Measurements from ENCODE around the gene METTL26.

METTL26 gene

DNA sequence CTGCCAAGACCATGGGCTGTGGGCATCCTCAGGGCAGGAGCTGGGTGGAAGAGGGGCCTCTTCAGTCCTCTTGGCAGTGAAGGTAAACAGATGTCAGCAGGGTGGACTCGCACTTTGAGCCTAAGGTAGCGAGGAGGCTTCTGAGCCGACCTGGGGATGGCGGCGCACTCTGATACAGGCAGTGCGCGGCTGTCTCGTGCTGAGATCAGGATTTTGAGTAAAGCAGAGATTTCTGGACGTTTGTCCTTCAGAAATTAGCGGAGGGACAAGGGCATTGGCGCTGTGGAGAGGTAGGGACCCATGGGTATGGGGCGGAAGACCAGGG lies 39.4 kb downstream of the METTL26 start:
- no peak for DNase-seq (ENCODE audit: low read depth in 2 of 2)

DNA sequence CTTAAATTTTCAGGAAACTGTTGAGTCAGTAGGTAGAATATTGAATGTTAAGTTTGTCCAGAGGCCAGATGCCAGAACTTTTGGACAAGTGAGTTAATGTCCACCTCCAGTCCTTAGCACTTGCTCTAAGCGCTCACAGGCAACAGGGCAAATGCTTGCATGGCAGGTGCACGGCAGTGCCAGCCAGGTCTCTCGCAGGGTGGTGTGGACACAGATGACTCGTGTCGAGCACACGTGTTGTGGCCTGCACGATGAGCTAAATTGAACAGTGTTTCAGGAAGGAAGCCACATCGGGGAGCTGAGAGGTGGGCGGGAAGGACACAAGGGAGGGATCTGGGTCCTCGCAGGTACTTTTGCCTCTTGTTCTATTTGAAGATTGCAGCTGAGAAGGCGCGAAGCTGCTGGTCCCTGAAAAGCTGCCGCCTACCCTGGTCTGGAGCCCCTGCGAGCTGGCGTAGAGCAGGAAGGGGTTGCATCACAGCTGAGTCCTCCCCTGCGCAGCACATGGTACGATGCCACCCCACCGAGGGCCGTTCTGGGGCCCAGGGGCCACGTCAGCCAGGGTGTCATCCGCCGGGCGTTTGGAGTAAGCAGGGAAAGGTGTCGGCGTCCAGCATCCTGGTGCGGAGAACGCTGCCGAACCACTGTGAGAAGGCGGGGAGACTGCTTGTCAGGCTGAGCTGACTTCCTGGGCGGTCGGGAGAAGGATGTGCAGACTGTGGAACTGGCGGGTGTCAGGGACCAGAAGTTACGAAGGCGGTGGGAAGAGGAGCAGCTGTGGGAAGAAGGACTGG lies 40.0 kb downstream of the METTL26 start:
- no peak for DNase-seq (ENCODE audit: low read depth in 2 of 2)

DNA sequence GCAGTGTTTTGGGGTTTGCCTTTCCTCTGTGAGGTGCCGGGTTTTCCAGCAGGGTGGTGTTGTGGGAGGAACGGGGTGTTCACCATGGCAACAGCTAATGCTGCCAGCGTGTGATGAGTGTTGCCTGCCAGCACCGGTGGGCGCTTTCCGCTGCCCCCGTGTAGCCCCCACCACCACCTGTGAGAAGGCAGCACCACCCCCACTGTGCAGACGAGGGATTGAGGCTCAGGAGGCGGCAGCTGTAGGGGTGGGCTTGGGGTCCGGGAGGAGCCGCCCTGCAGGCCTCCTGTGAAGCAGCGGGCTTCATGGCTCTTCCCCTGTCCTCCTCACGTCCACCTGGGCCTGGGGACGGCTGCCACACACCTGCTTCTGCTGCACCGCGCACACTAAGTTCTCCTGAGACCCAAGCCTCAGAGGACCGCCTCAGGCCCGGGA lies 41.0 kb downstream of the METTL26 start:
- no peak for DNase-seq (ENCODE audit: low read depth in 2 of 2)

DNA sequence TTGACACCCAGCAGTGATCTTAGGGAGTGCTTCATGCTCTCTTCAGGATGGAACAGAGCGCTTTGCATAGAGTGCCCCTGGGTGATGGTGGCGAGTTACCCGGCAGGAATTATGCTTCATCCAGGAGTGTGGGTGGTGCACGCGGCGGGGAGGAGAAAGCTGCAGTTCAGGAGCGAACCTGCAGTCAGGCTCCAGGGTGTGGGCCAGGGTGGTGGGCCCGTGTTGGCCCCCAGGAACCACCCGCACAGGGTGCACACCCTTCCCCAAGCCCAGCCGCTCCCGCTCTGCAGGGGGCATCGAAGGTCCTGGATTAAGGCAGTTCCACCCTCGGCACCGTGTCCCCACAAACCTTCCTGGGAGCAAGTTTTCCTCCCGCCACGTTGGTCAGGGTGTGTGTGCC lies 42.3 kb downstream of the METTL26 start:
- no peak for DNase-seq (ENCODE audit: low read depth in 2 of 2)

DNA sequence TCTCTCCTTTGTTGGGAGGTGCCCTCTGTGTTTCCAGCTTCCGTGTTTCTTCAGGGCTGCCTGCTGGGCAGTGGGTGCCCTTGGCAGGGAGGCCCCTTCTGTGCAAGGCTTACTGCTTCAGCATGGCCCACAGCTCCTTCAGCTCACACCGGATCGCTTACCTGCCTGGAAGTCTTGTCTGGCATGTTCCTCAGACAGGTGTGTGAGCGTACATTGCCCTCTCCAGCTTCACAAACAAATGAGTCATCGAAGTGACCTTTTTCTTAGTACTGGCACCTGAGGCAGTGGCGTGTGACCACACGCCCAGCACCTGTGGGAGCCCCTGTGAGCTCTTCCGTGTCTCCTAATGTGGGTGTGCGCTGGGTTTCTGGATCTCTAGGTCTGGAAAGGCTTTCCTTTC lies 42.7 kb downstream of the METTL26 start:
- no peak for DNase-seq (ENCODE audit: low read depth in 2 of 2)

DNA sequence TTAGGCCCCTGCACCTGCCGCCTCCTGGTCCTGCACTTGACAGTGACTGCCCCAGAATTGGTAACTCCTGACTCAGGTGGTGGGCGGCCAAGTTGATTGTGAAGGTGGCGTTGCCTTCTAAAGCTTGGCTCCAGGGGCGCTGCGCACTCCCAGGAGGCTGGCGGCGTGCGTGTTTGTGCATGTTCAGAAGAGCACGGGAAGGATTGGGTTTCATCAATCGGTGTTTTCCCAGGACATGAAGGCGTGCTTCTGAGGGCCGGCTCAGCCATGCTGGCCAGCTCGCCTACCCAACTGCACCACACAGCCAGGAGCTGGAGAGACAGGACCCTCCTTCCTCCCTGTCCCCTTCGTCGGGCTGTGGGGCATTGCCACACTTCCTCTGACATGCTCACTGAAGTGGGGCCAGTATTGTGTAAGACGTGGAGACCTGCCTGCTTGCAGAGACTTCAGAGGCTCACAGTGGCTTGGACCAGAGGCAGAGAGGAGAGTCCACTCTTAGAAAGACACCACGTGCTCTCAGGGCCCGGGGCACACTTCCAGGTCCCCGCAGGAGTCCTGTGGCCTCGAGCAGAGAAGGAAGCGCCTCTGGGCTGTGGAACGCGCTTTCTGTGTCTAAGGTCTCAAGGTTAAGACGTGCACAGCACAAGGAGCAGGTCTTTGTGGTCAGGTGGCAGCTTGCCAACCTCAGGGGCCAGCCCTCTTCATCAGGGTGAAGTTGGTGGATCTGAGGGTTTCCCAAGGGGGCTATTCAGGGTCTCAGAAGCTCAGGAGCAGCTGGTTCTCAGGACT lies 43.4 kb downstream of the METTL26 start:
- DNase-seq (ENCODE audit: low read depth in 2 of 2) = no peak

DNA sequence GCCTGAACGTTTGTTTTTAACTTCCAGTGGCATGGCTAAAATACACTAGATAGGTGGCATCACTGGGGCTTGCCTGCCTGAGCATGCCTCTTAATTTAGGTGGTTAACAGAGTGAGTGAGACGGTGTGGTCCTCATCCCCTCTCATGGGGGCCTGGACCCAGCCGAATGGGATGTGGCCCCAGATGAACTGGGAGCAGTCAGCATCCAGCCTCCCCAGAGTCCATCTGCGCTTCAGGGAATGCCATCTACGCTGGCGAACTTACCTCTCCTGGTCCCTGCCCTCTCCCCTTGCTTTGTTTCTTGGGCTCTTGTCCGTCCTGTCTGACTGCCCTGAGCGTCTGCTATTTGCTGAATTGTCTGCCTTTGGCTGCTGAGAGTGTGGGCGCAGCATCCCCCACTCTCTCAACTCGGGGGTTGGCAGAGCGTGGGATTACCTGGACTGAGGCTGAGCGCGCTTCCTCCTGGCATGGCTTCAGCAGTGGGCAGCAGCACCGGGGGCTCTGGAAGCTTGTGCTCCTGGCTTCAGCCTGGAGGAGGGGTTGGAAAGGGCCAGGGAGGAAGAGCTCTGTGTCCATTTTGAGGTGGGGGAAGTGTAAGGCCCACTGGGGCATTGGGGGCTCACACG lies 44.1 kb downstream of the METTL26 start:
- DNase-seq (ENCODE audit: low read depth in 2 of 2) = no peak

DNA sequence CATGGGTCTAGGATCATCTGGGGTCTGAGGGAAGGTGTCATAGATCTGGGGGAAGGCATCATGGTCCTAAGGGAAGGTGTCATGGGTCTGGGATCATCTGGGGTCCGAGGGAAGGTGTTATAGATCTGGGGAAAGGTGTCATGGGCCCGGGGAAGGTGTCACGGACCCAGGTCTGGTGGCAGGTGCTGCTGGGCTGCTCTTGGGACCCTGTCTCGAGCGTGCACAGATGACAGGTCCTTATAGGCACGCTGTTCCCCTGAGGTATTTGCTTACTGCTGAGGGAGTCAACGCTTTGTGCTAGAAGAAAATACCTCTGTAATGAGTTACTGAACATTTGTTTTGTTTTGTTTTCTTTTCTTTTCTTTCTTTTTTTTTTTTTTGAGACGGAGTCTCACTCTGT lies 44.9 kb downstream of the METTL26 start:
- no peak for DNase-seq (ENCODE audit: low read depth in 2 of 2)

DNA sequence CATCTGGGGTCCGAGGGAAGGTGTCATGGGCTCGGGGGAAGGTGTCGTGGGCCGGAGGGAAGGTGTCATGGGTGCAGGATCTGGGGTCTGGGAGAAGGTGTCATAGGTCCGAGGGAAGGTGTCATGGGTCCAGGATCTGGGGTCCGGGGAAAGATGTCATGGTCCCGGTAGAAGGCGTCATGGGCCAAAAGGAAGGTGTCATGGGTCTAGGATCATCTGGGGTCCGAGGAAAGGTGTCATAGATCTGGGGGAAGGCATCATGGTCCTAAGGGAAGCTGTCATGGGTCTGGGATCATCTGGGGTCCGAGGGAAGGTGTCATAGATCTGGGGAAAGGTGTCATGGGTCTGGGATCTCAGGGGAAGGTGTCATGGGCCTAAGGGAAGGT lies 45.3 kb downstream of the METTL26 start:
- no peak for DNase-seq (ENCODE audit: low read depth in 2 of 2)

DNA sequence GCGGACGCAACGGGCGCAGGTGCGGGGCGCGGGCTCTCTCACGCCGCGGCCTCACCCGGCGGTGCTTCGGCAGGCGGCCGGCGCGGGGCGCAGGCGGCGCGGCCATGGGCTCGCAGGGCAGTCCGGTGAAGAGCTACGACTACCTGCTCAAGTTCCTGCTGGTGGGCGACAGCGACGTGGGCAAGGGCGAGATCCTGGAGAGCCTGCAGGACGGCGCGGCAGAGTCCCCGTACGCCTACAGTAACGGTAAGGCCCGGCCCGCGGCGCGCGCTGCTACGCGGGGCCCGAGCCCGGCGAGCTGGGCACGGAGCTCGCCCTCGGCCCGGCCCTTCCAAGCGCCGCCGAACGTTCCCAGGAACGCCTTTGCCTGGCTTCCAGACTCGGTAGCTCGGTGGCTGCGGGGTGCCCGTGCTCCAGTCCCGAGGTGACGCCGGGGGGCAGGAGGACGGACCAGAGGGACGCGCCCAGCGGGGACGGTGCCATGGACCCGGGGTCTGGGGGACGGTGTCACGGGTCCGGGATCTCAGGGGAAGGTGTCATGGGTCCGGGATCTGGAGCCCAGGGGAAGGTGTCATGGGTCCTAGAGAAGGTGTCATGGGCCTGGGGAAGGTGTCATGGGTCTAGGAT lies 45.8 kb downstream of the METTL26 start:
- no peak for DNase-seq (ENCODE audit: low read depth in 2 of 2)

DNA sequence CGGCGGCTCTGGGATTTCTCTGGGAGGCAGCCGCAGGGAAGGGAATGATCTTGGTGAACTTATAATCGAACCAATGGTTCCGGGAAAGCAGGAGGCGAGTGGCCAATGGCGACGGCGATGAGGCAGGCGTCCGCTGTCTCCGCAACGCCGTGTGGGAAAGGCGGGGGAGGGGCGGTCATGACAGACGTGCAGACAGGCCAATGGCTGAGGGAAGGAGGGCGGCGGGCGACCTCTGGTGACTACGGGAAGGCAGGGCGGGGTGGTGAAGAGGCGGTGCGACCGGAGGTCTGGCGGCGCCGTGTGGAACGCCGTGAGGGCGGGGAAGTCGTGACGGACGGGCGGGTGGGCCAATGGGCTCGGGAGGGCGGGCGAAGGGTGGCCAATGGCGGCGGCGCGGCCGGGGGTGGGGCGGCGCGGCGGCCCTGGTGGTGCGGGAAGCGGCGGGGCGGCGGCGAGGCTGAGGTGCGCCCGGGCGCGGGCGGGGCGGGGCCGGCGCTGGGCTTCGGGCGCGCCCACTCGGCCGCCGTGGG lies 46.4 kb downstream of the METTL26 start, which contains the start of gene RAB40C:
Gene RAB40C (plus strand): TSS at position 409 of the 530 bp plus-strand sequence. CDS start 226 bp downstream, outside the sequence.
- DNase-seq (ENCODE audit: low read depth in 2 of 2) = peak; percentile 99

DNA sequence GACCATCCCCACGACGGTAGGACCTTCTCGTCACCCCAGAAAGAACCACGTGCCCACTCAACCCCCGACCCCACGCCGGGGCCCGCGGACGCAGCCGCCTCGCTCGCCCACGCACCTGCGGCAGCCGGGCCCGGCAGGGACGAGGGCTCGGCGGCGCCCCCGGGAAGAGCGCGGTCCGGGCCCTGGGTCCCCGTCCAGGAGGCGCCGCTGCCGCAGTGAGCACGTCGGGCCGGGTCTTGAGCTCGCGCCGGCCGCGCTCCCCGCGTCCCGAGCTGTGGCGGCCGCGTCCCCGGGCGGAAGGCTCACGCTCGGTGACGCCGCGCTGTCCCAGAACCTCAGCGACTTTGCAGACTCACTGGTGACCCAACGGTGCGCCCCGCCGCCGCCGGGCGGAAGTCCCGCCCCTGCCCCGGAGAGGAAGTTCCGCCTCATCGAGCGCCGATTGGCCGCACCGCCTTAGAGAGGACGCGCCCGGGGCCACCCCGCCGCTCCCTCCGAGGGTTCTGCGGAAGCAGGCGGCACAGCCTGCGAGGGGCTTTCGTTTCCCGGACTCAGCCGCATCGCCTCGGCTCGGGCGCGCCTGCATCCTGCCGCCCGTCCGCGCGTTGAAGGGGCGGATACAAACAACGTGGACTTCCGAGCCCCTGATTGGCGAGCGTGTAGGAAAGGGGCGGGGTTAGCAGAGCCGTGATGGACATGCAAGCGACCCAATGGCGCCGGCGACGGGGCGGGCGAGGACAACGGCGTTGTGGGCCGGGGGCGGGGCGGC lies 47.0 kb downstream of the METTL26 start:
- DNase-seq (ENCODE audit: low read depth in 2 of 2) = peak; percentile 95 to 96

DNA sequence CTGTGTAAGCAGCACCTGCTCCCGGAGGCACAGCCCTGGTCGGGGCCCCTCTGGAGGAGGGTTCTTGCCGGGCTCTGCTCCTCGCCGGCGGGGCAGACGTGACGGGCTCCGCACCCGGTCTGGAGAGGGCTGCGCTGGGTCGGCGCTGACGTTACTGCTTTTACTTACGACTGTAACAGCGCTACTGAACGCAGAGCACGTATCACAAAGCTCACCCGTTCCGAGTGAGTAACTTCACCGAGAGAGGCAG lies 47.5 kb downstream of the METTL26 start:
- DNase-seq (ENCODE audit: low read depth in 2 of 2) = peak in 1 of 2 donors; percentile 54

DNA sequence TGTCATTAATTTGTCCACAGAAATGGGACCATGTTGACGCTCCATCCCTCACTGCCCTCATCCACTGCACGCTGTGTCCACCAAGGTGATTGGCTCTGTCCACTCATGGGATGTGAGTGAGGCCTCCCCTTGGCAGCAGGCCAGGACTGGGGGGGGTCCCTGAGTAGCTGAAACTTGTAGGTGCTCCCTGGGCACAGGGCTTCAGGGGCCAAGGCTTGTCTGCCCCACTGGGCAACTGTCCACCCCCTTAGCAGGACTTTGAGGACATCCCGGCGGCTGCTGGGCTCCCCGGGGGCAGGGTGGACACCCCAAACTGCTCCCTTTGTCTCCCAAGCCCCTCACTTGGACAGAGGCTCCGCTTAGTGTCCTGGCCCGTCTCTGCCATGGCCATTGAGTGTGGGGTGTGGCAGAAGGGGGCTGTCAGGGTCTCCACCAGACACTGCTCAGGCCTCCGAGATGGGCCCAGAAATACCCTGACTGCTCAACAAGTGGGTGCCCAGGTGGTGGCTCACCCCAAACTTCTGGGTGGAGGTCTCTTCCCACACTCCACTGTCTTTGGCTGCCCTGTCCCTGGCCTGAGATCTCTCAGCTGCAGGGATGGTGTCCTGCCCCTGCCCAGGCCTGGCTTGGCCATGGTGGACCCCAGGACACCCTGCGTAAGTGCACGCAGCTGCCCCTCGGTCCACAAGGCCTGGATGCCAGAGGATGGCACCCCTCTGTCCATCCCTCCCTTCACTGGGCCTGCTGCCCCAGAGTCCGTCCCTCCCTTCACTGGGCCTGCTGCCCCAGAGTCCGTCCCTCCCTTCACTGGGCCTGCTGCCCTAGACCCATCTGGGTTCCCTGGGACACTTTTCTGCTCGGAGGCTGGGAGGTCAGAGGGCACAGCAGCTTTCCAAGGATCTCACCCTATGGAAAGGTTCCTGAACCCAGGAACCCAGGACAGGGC lies 49.2 kb downstream of the METTL26 start:
- DNase-seq (ENCODE audit: low read depth in 2 of 2) = no peak

DNA sequence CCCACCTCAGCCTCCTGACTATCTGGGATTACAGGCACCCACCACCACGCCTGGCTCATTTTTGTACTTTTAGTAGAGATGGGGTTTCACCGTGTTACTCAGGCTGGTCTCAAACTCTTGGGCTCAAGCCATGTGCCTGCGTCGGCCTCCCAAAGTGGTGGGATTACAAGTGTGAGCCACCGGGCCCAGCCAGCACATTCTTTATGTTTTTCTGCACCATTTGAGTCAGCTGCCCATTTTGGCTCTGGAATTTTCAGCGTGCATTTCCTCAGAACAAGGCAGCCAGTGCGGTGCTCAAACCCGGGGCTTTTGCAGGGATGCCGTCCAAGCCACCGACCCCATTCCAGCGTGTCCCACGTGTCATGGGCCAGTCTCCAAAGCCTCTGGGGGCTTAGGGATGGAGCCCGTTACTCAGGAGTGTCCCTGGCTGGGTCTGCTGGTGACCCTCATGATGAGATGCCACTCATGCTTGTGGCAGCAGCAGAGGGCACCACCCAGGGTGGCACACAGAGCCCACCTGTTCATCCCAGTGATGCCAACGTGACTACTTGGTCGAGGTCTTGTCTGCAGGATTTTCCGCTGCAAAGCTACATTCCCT lies 50.0 kb downstream of the METTL26 start:
- DNase-seq (ENCODE audit: low read depth in 2 of 2) = no peak

DNA sequence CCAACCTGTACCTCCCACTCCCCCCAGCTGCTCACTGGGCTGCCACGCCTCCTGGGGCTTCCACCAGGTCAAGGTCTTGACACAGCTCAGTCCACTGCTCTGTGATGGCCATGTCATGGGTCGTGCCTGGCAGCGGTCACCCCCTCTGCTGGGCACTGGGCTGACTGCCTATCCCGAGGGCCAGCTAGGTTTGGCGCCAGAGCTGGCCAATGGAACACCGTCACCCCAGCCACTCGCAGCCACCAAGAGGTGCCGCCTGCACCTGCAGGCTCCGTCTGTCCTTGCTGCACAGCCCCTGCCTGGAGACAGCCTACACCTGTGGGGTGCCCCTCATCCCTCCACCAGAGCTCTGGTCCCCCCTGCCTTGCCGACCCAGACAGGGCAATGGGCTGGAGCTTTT lies 50.8 kb downstream of the METTL26 start:
- no peak for DNase-seq (ENCODE audit: low read depth in 2 of 2)

All from stimulated activated CD8-positive, alpha-beta memory T cell treated with anti-CD3 and anti-CD28 coated beads, Interleukin-7, amount 100 ng/mL, for 4 hours (primary cell).